PC-9 (cell line): ENCODE results near the gene LSS.

Experiments
- CTCF ChIP-seq: fragments of 200-600 bp; sonication (generic); conservative IDR thresholded peaks from 2 replicates; pipeline ENCODE4 v1.6.1; 2017; ENCODE audit warnings: mixed run types, antibody characterized with exemption, mild to moderate bottlenecking, moderate library complexity
- EZH2 ChIP-seq: fragments of 200-600 bp; sonication (generic); IDR thresholded peaks from 2 replicates; pipeline ENCODE4 v1.8.0; 2017; ENCODE audit warnings: antibody characterized with exemption, low read depth

DNA sequence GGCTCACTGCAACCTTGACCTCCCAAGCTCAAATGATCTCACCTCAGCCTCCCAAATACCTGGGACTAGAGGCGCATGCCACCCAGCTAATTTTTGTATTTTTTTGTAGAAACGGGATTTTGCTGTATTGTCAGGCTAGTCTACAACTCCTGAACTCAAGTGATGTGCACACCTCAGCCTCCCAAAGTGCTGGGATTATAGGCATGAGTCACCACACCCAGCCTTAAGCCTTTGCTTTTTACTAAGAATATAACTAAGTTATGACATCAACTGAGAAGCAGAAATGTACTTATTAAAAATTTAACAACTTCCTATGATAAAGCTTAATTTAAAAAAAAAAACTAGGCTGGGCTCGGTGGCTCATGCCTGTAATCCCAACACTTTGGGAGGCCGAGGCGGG lies 8.9 kb upstream of the LSS start:
- no peak for TF ChIP-seq CTCF
- TF ChIP-seq EZH2 = no peak
